Heart right ventricle (tissue), 16 donors: ENCODE data around the gene MMP2. TPM values are rescaled to one million over a fixed set of nuclear protein-coding genes. Genes with fewer than 3 reads are reported as not detected.

Experiments used
- ATAC-seq, 8 donors: fragments of 200-7000 bp; cut with Tn5 transposase; one replicate each; pipeline ENCODE4 v1.9.1; 2020; ENCODE audit warnings: mild to moderate bottlenecking in 8 of 8, moderate library complexity in 8 of 8, moderate number of reproducible peaks in 1 of 8
- DNase-seq, 2 donors: peaks; one replicate each; pipeline ENCODE4 v3.0.0-alpha.2; 2020
- H3K27ac ChIP-seq, 10 donors: fragments of 200-600 bp; sonication (generic) in 2 of 10; one replicate each; pipeline versions ENCODE4 v1.5.0 to v1.8.0; 2020 to 2022; ENCODE audit warnings: mild to moderate bottlenecking in 3 of 10
- H3K27me3 ChIP-seq, 7 donors: fragments of 200-600 bp; one replicate each; pipeline ENCODE4 v1.8.0; 2021 to 2022; ENCODE audit warnings: mild to moderate bottlenecking in 2 of 7
- H3K36me3 ChIP-seq, 9 donors: fragments of 200-600 bp; sonication (generic) in 1 of 9; one replicate each; pipeline versions ENCODE4 v1.5.0 to v1.8.0; 2020 to 2022; ENCODE audit warnings: mild to moderate bottlenecking in 2 of 9
- H3K4me1 ChIP-seq, 9 donors: fragments of 200-600 bp; sonication (generic) in 1 of 9; one replicate each; pipeline versions ENCODE4 v1.5.0 to v1.8.0; 2020 to 2022; ENCODE audit warnings: mild to moderate bottlenecking in 4 of 9
- H3K4me3 ChIP-seq, 10 donors: fragments of 200-600 bp; sonication (generic) in 2 of 10; one replicate each; pipeline versions ENCODE4 v1.5.0 to v1.8.0; 2020 to 2022; ENCODE audit warnings: mild to moderate bottlenecking in 7 of 10, moderate library complexity in 2 of 10
- H3K9me3 ChIP-seq, 11 donors: fragments of 200-600 bp in 10 of 11; sonication (generic) in 2 of 11; one replicate each; pipeline versions ENCODE4 v1.5.0 to v1.8.0; 2013 to 2022; ENCODE audit warnings: mild to moderate bottlenecking in 2 of 11, control low read depth in 1 of 11, moderate library complexity in 1 of 11
- WGBS, 2 donors: extraction: QIAGEN DNeasy Blood & Tissue Kit; methylation state at CpG; one replicate each; pipeline ENCODE4 v1.1.7; 2013; ENCODE audit warnings: inconsistent platforms in 1 of 2; 5-methylcytosine and 5-hydroxymethylcytosine counted together
- intact Hi-C, 10 donors: fragments of 100-400 bp; cut with DNase I; formaldehyde crosslinking; loops; one replicate each; pipeline versions ENCODE4 v1.11.1 to v1.14.2; 2022
- polyA plus RNA-seq, 2 donors: library from polyadenylated mRNA; stranded (reverse); fragments of 200-250 nt; gene quantifications; one replicate each; pipeline ENCODE4 v1.2.3, GENCODE V29; 2013
- total RNA-seq, 10 donors: library from RNA; stranded (reverse); fragmentation: NEBNext Ultra II Directional in 3 of 10; extraction: Animal tissue kit (Norgen Biotek cat#: 25700) in 3 of 10; gene quantifications; one replicate each; pipeline versions ENCODE4 v1.2.1 to v1.2.4, GENCODE V29; 2021 to 2023
- TF ChIP-seq, protein P1 (sequence below), 9 donors: fragments of 200-600 bp; sonication (generic) in 2 of 9; IDR thresholded peaks; one replicate each; pipeline versions ENCODE4 v1.5.0 to v1.8.0; 2021 to 2022; ENCODE audit warnings: antibody characterized with exemption in 9 of 9, mild to moderate bottlenecking in 5 of 9, moderate library complexity in 1 of 9
- donor health status: Arrhythmogenic right ventricular cardiomyopathy.
- donor health status: ischemic (EF 13 %, LVEDD 7.1; RV severe dilation, severe dysfunction).
- donor health status: healthy with polysubstance abuse.
- donor health status: DM: no; HTN: yes; CAD: no.
- donor health status: DM: no; HTN: no; CAD: no.
- donor health status: ischemic (EF 25% LVEDD 6.9; RV normal size, moderate dysfunction).
- donor health status: ischemic (EF 25% LVEDD 5.7; RV mildly dilated, moderate dysfunction).
- donor health status: healthy.
- donor health status: DM: yes; HTN: yes; CAD: no.
- donor health status: Ischemic cardiomyopathy.
- donor health status: ischemic (EF 35%, LVEDD 5.7; RV mildly dilated, moderate dysfunction).
- donor health status: nonischemic (EF 11% LVEDD 7.7; RV severe dilation, severe dysfunction).
- donor health status: DM: yes; HTN: yes; CAD: no.
- donor health status: PGD.
- donor health status: ischemic (EF 29% LVEDD 5.4; RV normal size, mild dysfunction).
- donor health status: nonischemic (EF 23%, LVEDD 6.1; RV moderate dilation, normal function).

The MMP2 gene
- total and polyA plus RNA-seq, 12 donors: 36.1 to 157 (median 88.0) TPM

GRCh38 chr16:55540221-55540620 lies 61.2 kb downstream of the MMP2 start:
- H3K36me3 ChIP-seq: peaks cover 0 to 27% (median 0%) of the 10 kb centered on the region in 9 donors
- no peaks in the 10 kb centered on the region for H3K27me3 ChIP-seq
- no peaks in the 10 kb centered on the region for H3K9me3 ChIP-seq
- no peak for ATAC-seq
- no peak overlapping the region for H3K4me3 ChIP-seq
- H3K4me1 ChIP-seq: peaks cover 0 to 56% (median 0%) of the 10 kb centered on the region in 9 donors
- DNase-seq: no peak
- peak overlapping the region in 5 of 10 donors; percentile 17 to 63 (median 44) for H3K27ac ChIP-seq
- WGBS, 2 donors: 88 to 90% methylated on average over 1 of the region's 1 CpG
- intact Hi-C loops: loop anchor here in 7 of 10 donors (5.0 to 10.0 kb wide), 5 partner anchors 43 to 165 kb away; no protein-coding TSS in a partner anchor
- TF ChIP-seq, protein P1, sequence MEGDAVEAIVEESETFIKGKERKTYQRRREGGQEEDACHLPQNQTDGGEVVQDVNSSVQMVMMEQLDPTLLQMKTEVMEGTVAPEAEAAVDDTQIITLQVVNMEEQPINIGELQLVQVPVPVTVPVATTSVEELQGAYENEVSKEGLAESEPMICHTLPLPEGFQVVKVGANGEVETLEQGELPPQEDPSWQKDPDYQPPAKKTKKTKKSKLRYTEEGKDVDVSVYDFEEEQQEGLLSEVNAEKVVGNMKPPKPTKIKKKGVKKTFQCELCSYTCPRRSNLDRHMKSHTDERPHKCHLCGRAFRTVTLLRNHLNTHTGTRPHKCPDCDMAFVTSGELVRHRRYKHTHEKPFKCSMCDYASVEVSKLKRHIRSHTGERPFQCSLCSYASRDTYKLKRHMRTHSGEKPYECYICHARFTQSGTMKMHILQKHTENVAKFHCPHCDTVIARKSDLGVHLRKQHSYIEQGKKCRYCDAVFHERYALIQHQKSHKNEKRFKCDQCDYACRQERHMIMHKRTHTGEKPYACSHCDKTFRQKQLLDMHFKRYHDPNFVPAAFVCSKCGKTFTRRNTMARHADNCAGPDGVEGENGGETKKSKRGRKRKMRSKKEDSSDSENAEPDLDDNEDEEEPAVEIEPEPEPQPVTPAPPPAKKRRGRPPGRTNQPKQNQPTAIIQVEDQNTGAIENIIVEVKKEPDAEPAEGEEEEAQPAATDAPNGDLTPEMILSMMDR (IDR thresholded peaks at IDR 0.05): no peak

DNA sequence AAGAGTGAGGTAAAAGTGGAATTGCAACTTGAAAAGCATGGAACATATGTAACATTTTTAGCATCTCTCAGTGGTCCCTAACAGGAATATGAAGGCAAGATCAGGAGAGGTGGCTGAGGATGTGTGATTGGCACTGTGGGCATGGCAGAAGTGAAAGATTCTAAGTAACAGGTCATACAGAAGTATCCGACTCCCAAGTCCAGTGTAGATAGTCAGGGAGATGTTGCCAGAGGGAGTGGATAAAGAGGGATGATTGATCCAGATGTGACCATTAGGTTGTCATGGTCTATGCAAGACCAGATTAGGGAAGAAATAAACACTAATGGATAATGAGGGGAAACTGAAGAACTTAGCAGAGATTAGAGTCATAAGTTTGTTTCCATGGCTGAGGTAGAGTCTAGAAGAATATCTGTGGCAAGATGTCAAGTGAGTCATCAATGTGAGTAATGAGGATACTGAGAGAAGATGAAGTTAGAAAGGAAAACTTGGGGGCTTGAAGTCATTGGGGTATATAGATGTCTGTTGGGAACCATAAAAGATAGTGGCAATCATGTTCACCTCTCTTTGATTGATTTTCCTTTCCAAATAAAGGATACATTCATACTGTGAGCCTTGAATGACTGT lies 63.6 kb downstream of the MMP2 start:
- DNase-seq: no peak
- Histone ChIP-seq H3K4me1 (peaks cover 0 to 51% (median 0%) of the 10 kb centered on the region in 9 donors), H3K4me3 (no peak overlapping the region), H3K9me3 (no peaks in the 10 kb centered on the region), H3K27ac (peak overlapping the region in 2 of 10 donors; percentile 4 to 5), H3K36me3 (peaks cover 0 to 33% (median 0%) of the 10 kb centered on the region in 9 donors), H3K27me3 (no peaks in the 10 kb centered on the region)
- intact Hi-C loops: loop anchor here (1.0 to 10.0 kb wide), 10 partner anchors 45 to 162 kb away; no protein-coding TSS in a partner anchor
- peak in 6 of 8 donors; percentile 8 to 71 (median 28) for ATAC-seq
- WGBS, 2 donors: 87 to 93% methylated on average over 1 of the region's 1 CpG
- TF ChIP-seq, protein P1 (IDR thresholded peaks at IDR 0.05): no peak

- H3K4me1 ChIP-seq: peaks cover 0 to 42% (median 0%) of the 10 kb centered on the region in 9 donors
- H3K27ac ChIP-seq: no peak overlapping the region
- TF ChIP-seq, protein P1 (IDR thresholded peaks at IDR 0.05): peak; percentile 18 to 69 (median 41)
- H3K36me3 ChIP-seq: peaks cover 0 to 29% (median 0%) of the 10 kb centered on the region in 9 donors
- no peak for DNase-seq
- intact Hi-C loops: loop anchor here (1.0 to 10.0 kb wide), 10 partner anchors 46 to 161 kb away; no protein-coding TSS in a partner anchor
- H3K27me3 ChIP-seq: no peaks in the 10 kb centered on the region
- ATAC-seq: peak in 4 of 8 donors; percentile 31 to 75 (median 39)
- H3K4me3 ChIP-seq: no peak overlapping the region
- WGBS, 2 donors: 25 to 32% methylated on average over 2 of the region's 2 CpGs
- H3K9me3 ChIP-seq: no peaks in the 10 kb centered on the region
Measured at GRCh38 chr16:55543472-55543871, 64.5 kb downstream of the MMP2 start.

GRCh38 chr16:55552621-55553020 lies 73.6 kb downstream of the MMP2 start:
- Histone ChIP-seq H3K4me3 (no peak overlapping the region), H3K27ac (no peak overlapping the region), H3K9me3 (peaks cover 0 to 11% (median 0%) of the 10 kb centered on the region in 11 donors), H3K27me3 (no peaks in the 10 kb centered on the region), H3K36me3 (peaks cover 0 to 85% (median 10%) of the 10 kb centered on the region in 9 donors), H3K4me1 (peaks cover 0 to 4% (median 0%) of the 10 kb centered on the region in 9 donors)
- TF ChIP-seq, protein P1 (IDR thresholded peaks at IDR 0.05): no peak
- ATAC-seq: no peak
- intact Hi-C loops: no loop called here
- no peak for DNase-seq
